K562 (cell line): ENCODE results near the gene BAK1. TPM values are rescaled to one million over a fixed set of nuclear protein-coding genes. Genes with fewer than 3 reads are reported as not detected.

Experiments used
- CHD1 ChIP-seq: fragments of 200-600 bp; sonication (generic); IDR thresholded peaks from one replicate; pipeline ENCODE4 v1.6.1; 2012; ENCODE audit warnings: mild to moderate bottlenecking, moderate library complexity, low read length, inconsistent platforms
- CREBBP ChIP-seq: IDR thresholded peaks from one replicate; pipeline ENCODE4 v1.6.1; 2012; ENCODE audit warnings: low read depth, mild to moderate bottlenecking, control low read depth, inconsistent platforms, low read length
- CREM ChIP-seq: IDR thresholded peaks from 2 replicates; pipeline ENCODE4 v1.6.1; 2014; ENCODE audit warnings: antibody characterized with exemption, low read depth
- ETV1 ChIP-seq: fragments of 450-650 bp; conservative IDR thresholded peaks from 2 replicates; pipeline ENCODE4 v1.6.1; 2016; ENCODE audit warnings: missing genetic modification characterization, control low read depth, low read depth, missing compliant biosample characterization
- ILF3 ChIP-seq: fragments of 450-650 bp; IDR thresholded peaks from 2 replicates; pipeline ENCODE4 v1.6.1; 2018; ENCODE audit warnings: antibody characterized with exemption, mild to moderate bottlenecking, moderate library complexity, borderline replicate concordance
- JUND ChIP-seq, 2 experiments: IDR thresholded peaks; 2 replicates in 1 of 2; 3 replicates in 1 of 2; pipeline ENCODE4 v1.6.1; 2011; ENCODE audit warnings: borderline replicate concordance in 2 of 2, low read depth in 2 of 2, low read length in 2 of 2, improper control_type of control experiment in 1 of 2, missing biosample characterization in 1 of 2, missing genetic modification characterization in 1 of 2, missing genetic modification reagents in 1 of 2
- MYC ChIP-seq, 2 experiments: fragments of 250-450 bp in 1 of 2; sonication (Bioruptor Pico) in 1 of 2; IDR thresholded peaks; 2 replicates each; pipeline versions ENCODE4 v1.5.1 to v1.6.1; 2012 to 2021; ENCODE audit warnings: low read depth in 2 of 2, borderline replicate concordance in 1 of 2, improper control_type of control experiment in 1 of 2, low read length in 1 of 2, mild to moderate bottlenecking in 1 of 2, moderate library complexity in 1 of 2
- NBN ChIP-seq: fragments of 450-650 bp; IDR thresholded peaks from 2 replicates; pipeline ENCODE4 v1.6.1; 2016; ENCODE audit warnings: low read depth, mild to moderate bottlenecking
- NCOA4 ChIP-seq: fragments of 450-650 bp; IDR thresholded peaks from 2 replicates; pipeline ENCODE4 v1.6.1; 2018; ENCODE audit warnings: mild to moderate bottlenecking; ENCODE audit not compliant: partially characterized antibody
- NRF1 ChIP-seq, 2 experiments: fragments of 450-650 bp; IDR thresholded peaks in 1 of 2; conservative IDR thresholded peaks in 1 of 2; 2 replicates each; pipeline ENCODE4 v1.6.1; 2014; ENCODE audit warnings: mild to moderate bottlenecking in 2 of 2
- PTTG1 ChIP-seq: fragments of 450-650 bp; IDR thresholded peaks from 2 replicates; pipeline ENCODE4 v1.6.1; 2016; ENCODE audit warnings: low read depth, mild to moderate bottlenecking, missing genetic modification characterization, missing compliant biosample characterization
- RBM22 ChIP-seq: fragments of 200-400 bp; formaldehyde crosslinking; IDR thresholded peaks from 2 replicates; pipeline ENCODE4 v1.6.1; 2018; ENCODE audit warnings: low read length, low read depth; ENCODE audit not compliant: poor library complexity, severe bottlenecking
- RNF2 ChIP-seq: sonication (generic); IDR thresholded peaks from 2 replicates; pipeline ENCODE4 v1.6.1; 2016
- SNRNP70 ChIP-seq: fragments of 200-400 bp; formaldehyde crosslinking; optimal IDR thresholded peaks from 2 replicates; pipeline ENCODE3; 2017; ENCODE audit warnings: low read depth, low read length
- XRCC5 ChIP-seq: fragments of 200-400 bp; formaldehyde crosslinking; IDR thresholded peaks from 2 replicates; pipeline ENCODE4 v1.6.1; 2017; ENCODE audit warnings: low read depth, mild to moderate bottlenecking, low read length
- YBX1 ChIP-seq: fragments of 450-650 bp; IDR thresholded peaks from 2 replicates; pipeline ENCODE4 v1.7.1; 2016; ENCODE audit warnings: mild to moderate bottlenecking
- polyA plus RNA-seq, 8 experiments: library from polyadenylated mRNA; depleted of rRNA in 4 of 8; stranded (reverse) in 5 of 8; unstranded in 3 of 8; fragments of >200 nt; fragmentation: Nextera tagmentation in 2 of 8; fragmentation: Illumina TruSeq in 1 of 8; extraction: Ambion mirVana in 2 of 8; extraction: Trizol in 1 of 8; gene quantifications; 2 replicates each; pipeline versions ENCODE4 v1.2.1 to v1.2.3, GENCODE V29; 2011 to 2014; ENCODE audit warnings: inconsistent platforms in 1 of 8, missing spikeins in 1 of 8
- total RNA-seq, 7 experiments: library from RNA; depleted of rRNA in 6 of 7; stranded (reverse); fragments of >200 nt in 6 of 7; fragmentation: Illumina TruSeq in 2 of 7; extraction: Trizol in 2 of 7; gene quantifications; 2 replicates each; pipeline versions ENCODE4 v1.2.1 to v1.2.3, GENCODE V29; 2011 to 2021; ENCODE audit warnings: low replicate concordance in 1 of 7
- TF ChIP-seq, protein P1 (sequence below): fragments of 450-650 bp; formaldehyde crosslinking; IDR thresholded peaks from 2 replicates; pipeline ENCODE4 v1.4.0; 2022; ENCODE audit warnings: missing genetic modification characterization
- TF ChIP-seq, protein P2 (sequence below), 2 experiments: fragments of 450-650 bp; conservative IDR thresholded peaks; 2 replicates each; pipeline ENCODE4 v1.6.1; 2017; ENCODE audit warnings: mild to moderate bottlenecking in 2 of 2, moderate library complexity in 2 of 2
- TF ChIP-seq, protein P3 (sequence below): fragments of 450-650 bp; IDR thresholded peaks from 2 replicates; pipeline ENCODE4 v1.7.0; 2016; ENCODE audit warnings: borderline replicate concordance

Gene BAK1
- total and polyA plus RNA-seq, 9 of the 15 experiments (the other 6 are each of a cell fraction or from before 2014, with no cell fraction given), result 5.4 to 30.7 (median 18.9) TPM

DNA sequence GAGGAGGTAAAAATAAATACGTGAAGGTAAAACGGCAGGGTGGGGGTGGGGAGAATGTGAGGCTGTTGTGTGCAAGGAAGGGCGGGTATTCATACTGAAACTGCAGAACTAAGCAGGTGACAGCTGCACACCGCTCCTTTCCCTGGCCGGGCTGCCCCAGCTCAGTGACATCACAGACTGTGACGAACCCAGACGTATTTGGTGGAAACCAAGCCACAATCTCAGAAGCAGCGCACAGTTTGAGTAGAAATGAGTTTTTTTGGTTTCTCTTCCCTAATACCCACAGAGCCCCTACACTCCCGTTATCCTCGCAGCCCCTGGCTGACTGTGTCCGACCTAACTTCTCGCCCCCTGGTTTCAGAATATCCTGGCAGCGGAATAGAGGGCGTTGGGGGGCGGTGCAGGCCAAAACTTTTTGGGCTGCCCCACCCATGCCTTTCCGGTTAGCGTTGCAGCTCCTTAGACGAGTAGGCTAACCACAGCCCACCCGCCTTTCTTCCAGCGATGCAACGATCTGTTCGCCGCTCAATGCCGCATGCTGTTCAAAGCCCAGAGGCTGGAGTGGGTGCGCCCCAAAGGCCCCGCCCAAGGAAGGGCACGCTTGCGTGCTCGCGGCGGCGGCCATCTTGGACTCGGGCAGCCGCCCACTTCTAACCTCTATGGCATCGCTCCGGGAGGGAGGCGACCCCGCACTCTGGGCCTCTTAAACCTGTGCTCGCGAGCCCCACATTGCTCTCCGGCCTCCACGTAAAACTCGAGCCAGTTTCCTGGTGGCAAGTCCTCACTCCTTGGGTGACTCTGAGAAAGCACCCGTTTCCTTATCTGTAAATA is 9.1 kb downstream of the BAK1 start (continued):
- TF ChIP-seq RNF2 (peak; percentile 54), CREM (peak; percentile 86), JUND (IDR thresholded peaks at IDR 0.05; ENCODE audit: borderline replicate concordance, low read depth, low read length) (peak; percentile 29; the same call in 1 of the 2 replicates), JUND (tag; IDR thresholded peaks at IDR 0.05; ENCODE audit: borderline replicate concordance, low read depth, low read length) (no peak; the same call in 2 of the 3 replicates), MYC (IDR thresholded peaks at IDR 0.05; ENCODE audit: low read depth, low read length) (peak; percentile 83), MYC (CRISPR knock-in tag; IDR thresholded peaks at IDR 0.05; ENCODE audit: borderline replicate concordance, low read depth) (no peak; the same call in 1 of the 2 replicates), PTTG1 (tag) (no peak), ETV1 (tag) (peak; percentile 34; the same call in 1 of the 2 replicates), ILF3 (no peak), YBX1 (no peak), RBM22 (peak; percentile 46), CREBBP (no peak), NBN (0 out of 2 replicates have a peak, but pooled peaks have one; percentile 31), XRCC5 (peak; percentile 59; the same call in 1 of the 2 replicates), SNRNP70 (no peak), NRF1 (conservative IDR thresholded peaks at IDR 0.05 in 1 of 2, IDR thresholded peaks at IDR 0.05 in 1 of 2) (peak; percentile 76 to 80), NCOA4 (no peak), CHD1 (no peak)
- TF ChIP-seq, protein P1, sequence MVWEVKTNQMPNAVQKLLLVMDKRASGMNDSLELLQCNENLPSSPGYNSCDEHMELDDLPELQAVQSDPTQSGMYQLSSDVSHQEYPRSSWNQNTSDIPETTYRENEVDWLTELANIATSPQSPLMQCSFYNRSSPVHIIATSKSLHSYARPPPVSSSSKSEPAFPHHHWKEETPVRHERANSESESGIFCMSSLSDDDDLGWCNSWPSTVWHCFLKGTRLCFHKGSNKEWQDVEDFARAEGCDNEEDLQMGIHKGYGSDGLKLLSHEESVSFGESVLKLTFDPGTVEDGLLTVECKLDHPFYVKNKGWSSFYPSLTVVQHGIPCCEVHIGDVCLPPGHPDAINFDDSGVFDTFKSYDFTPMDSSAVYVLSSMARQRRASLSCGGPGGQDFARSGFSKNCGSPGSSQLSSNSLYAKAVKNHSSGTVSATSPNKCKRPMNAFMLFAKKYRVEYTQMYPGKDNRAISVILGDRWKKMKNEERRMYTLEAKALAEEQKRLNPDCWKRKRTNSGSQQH (CRISPR knock-in tag), result no peak
- TF ChIP-seq, protein P2, sequence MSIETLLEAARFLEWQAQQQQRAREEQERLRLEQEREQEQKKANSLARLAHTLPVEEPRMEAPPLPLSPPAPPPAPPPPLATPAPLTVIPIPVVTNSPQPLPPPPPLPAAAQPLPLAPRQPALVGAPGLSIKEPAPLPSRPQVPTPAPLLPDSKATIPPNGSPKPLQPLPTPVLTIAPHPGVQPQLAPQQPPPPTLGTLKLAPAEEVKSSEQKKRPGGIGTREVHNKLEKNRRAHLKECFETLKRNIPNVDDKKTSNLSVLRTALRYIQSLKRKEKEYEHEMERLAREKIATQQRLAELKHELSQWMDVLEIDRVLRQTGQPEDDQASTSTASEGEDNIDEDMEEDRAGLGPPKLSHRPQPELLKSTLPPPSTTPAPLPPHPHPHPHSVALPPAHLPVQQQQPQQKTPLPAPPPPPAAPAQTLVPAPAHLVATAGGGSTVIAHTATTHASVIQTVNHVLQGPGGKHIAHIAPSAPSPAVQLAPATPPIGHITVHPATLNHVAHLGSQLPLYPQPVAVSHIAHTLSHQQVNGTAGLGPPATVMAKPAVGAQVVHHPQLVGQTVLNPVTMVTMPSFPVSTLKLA (conservative IDR thresholded peaks at IDR 0.05), result peak; percentile 86 to 93
- TF ChIP-seq, protein P3, sequence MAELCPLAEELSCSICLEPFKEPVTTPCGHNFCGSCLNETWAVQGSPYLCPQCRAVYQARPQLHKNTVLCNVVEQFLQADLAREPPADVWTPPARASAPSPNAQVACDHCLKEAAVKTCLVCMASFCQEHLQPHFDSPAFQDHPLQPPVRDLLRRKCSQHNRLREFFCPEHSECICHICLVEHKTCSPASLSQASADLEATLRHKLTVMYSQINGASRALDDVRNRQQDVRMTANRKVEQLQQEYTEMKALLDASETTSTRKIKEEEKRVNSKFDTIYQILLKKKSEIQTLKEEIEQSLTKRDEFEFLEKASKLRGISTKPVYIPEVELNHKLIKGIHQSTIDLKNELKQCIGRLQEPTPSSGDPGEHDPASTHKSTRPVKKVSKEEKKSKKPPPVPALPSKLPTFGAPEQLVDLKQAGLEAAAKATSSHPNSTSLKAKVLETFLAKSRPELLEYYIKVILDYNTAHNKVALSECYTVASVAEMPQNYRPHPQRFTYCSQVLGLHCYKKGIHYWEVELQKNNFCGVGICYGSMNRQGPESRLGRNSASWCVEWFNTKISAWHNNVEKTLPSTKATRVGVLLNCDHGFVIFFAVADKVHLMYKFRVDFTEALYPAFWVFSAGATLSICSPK, result no peak
